ENCODE results near the gene POLD2. TPM values are rescaled to one million over a fixed set of nuclear protein-coding genes. Genes with fewer than 3 reads are reported as not detected.
A peak's percentile ranks its signal among the peaks of the same experiment; 100 is the strongest.

The POLD2 gene
- total RNA-seq, 1 experiment from 2014 or later: 149 TPM

DNA sequence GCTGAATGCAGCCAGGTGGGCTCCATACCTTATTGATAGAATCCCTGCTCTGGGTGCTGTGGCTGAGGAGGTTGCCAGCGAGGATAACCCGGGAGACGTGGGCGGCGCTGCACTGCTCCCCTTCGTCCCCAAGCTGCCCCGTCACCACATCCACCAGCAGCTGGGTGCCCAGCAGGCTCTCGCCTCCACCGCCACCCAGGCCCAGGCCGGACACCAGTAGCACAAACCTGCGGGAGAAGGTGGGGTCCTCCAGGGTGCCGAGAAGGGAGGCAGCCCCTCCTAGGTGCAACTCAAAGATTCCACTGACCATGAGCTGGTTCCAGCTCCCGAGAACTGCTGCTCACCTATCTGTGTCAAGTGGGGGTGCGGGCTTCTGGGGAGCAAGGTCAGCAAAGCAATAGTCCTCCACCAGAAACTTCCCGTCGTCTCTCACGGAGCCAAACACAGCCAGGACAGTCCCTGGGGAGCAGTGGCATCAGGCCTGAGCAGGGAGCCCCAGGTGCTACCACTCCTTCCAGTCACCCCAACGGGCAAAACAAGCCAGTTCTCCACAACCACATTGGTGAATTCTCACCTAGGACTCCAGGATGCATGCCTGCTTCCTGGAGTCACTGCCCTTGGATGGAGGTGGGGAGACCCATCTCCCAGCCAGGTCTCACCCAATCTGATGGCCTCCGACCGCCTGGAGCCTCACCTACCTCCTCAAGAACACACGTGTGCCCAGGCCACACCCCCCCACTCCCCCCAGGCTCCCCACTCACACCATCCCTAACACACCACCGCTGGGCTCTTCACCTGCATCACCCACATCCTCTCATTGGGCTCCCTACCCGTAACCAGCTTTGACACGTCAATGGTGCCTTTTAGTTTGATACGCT, 6.3 kb downstream of the POLD2 start:
- no peak overlapping the region for H3K4me3 ChIP-seq
- H3K9me3 ChIP-seq (replicated peaks): no peaks in the 10 kb centered on the region
- H3K27me3 ChIP-seq: no peaks in the 10 kb centered on the region
- peaks cover 2% of the 10 kb centered on the region; the same call in 1 of the 2 replicates for H3K4me1 ChIP-seq
- no peak for DNase-seq
- peaks cover 70% of the 10 kb centered on the region for H3K36me3 ChIP-seq
- no peak overlapping the region for H3K27ac ChIP-seq

DNA sequence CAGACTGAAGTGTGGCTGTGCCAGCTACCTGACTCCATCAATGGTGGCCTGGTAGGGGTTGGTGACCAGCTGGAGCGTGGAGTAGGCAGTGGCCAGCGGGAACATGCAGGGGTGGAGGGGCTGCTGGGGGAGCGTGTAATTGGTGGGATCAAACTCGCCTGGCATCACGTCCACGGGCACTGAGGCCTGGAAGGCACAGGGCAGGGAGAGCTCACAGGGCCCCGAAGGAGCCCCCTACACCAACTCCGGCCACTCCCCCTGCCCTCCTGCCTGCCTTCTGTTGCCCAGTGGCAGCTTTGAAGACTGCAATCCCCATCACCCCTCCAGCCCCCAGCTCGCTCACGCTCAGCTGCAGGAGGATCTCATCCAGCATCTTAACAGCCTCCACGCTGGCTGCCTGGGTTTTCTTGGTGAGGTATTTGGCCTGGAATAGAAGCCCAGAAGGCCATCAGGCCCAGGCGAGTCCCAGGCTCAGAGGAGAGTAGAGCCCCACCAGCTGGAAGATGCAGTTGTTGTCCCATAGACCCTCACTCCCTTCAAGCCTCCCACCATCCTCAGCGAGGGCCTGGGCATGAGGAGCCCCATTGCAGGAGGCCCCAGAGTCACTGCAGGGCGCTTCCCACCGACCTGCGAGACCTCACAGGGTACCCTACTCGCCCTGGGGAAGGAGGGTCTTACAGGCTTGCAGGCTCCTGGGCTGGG, 7.1 kb downstream of the POLD2 start:
- Histone ChIP-seq H3K36me3 (peaks cover 65% of the 10 kb centered on the region), H3K4me3 (no peak overlapping the region), H3K27ac (no peak overlapping the region), H3K27me3 (no peaks in the 10 kb centered on the region), H3K9me3 (replicated peaks) (no peaks in the 10 kb centered on the region), H3K4me1 (no peaks in the 10 kb centered on the region)
- DNase-seq: no peak

DNA sequence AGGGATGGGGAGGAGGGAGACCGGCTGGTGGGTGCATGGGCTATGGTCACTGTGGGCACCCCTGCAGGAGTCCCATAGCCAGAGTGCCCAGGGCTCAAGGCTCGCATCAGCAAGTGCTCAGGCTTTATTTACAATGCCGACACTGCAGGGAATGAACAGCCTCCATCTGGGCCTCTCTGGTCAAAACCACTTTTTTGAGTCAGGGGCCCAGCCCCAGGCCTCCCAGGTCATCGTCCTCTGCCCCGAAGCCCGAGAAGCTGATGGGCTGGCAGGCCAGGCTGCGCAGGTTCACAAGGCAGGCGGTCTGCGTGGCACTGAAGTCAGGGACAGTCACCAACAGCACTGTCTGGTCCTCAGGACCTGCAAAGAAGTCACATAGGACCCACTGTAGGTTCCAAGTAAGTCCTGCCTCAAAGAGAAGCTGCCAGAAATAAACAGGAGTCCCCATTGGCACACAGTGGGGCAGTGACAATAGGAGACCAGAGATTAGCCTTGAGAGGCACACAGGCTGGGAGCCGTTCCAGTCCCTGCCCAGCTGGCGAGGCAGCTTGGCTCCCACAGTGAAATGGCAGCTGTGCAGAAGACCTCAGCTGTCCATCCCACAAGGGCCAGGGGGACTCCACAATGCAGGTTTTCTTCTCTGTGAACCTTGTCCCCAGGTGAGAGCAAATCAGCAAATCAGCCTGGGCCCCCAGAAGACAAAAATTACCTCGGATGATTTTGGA, 8.6 kb downstream of the POLD2 start:
- H3K36me3 ChIP-seq: peaks cover 51% of the 10 kb centered on the region

DNA sequence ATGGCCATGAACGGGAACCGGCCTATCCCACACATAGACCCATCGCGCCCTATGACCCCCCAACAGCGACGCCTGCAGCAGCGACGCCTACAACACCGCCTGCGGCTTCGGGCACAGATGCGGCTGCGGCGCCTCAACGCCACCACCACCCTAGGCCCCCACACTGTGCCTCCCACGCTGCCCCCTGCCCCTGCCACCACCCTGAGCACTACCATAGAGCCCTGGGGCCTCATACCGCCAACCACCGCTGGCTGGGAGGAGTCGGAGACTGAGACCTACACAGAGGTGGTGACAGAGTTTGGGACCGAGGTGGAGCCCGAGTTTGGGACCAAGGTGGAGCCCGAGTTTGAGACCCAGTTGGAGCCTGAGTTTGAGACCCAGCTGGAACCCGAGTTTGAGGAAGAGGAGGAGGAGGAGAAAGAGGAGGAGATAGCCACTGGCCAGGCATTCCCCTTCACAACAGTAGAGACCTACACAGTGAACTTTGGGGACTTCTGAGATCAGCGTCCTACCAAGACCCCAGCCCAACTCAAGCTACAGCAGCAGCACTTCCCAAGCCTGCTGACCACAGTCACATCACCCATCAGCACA, 9.5 kb downstream of the POLD2 start:
- Histone ChIP-seq H3K4me1 (no peaks in the 10 kb centered on the region), H3K36me3 (peaks cover 55% of the 10 kb centered on the region), H3K27ac (no peak overlapping the region), H3K27me3 (no peaks in the 10 kb centered on the region), H3K9me3 (replicated peaks) (no peaks in the 10 kb centered on the region), H3K4me3 (no peak overlapping the region)
- no peak for DNase-seq

More for the DNA sequence above, 8.6 kb downstream of the POLD2 start:
- no peak overlapping the region for H3K4me3 ChIP-seq
- no peaks in the 10 kb centered on the region for H3K27me3 ChIP-seq
- no peaks in the 10 kb centered on the region for H3K4me1 ChIP-seq
- H3K9me3 ChIP-seq (replicated peaks): no peaks in the 10 kb centered on the region
- DNase-seq: peak in 1 of 2 experiments; percentile 40
- H3K27ac ChIP-seq: no peak overlapping the region

DNA sequence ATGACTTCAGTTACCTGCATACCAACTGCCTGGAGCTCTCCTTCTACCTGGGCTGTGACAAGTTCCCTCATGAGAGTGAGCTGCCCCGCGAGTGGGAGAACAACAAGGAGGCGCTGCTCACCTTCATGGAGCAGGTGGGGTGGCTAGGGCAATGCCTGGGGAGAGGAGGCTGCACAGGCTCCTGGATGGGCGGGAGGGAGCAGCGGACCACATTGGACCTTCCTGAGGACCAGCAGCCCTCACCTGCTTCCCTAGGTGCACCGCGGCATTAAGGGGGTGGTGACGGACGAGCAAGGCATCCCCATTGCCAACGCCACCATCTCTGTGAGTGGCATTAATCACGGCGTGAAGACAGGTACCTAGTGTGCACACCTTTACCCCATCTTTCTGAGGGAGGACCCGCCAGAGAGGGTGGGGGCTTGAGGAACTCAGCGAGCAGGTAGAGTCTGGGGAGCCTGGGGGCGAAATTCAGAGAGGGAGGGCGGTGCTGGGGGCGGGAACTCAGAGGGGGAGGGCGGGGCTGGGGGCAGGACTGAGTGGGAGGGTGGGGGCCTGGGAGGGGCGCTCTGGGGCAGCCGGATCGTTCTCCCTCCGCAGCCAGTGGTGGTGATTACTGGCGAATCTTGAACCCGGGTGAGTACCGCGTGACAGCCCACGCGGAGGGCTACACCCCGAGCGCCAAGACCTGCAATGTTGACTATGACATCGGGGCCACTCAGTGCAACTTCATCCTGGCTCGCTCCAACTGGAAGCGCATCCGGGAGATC, 10.2 kb downstream of the POLD2 start:
- H3K27me3 ChIP-seq: no peaks in the 10 kb centered on the region
- no peaks in the 10 kb centered on the region for H3K9me3 ChIP-seq (replicated peaks)
- H3K4me1 ChIP-seq: no peaks in the 10 kb centered on the region
- H3K27ac ChIP-seq: no peak overlapping the region
- peaks cover 55% of the 10 kb centered on the region for H3K36me3 ChIP-seq
- no peak overlapping the region for H3K4me3 ChIP-seq
- no peak for DNase-seq

DNA sequence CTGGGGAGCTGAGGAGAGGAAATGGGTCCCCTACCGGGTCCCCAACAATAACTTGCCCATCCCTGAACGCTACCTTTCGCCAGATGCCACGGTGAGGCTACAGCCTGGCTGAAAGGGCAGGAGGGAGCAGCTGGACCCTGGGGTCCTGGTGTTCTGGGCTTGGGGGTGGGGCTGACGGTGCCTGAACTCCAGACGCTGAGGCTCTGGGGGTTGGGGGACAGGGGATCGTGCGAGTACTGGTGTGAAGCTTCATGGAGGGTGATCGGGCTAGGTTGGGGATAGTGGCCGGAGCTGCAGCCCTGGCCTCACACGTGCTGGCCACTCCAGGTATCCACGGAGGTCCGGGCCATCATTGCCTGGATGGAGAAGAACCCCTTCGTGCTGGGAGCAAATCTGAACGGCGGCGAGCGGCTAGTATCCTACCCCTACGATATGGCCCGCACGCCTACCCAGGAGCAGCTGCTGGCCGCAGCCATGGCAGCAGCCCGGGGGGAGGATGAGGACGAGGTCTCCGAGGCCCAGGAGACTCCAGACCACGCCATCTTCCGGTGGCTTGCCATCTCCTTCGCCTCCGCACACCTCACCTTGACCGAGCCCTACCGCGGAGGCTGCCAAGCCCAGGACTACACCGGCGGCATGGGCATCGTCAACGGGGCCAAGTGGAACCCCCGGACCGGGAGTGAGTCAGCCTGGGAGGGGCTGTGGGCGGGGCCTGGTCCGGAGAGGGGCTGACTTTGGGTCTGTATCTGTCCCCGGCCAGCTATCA, 10.9 kb downstream of the POLD2 start:
- H3K4me3 ChIP-seq: no peak overlapping the region
- no peaks in the 10 kb centered on the region for H3K4me1 ChIP-seq
- peaks cover 50% of the 10 kb centered on the region for H3K36me3 ChIP-seq
- no peaks in the 10 kb centered on the region for H3K9me3 ChIP-seq (replicated peaks)
- no peaks in the 10 kb centered on the region for H3K27me3 ChIP-seq
- no peak for DNase-seq
- no peak overlapping the region for H3K27ac ChIP-seq

DNA sequence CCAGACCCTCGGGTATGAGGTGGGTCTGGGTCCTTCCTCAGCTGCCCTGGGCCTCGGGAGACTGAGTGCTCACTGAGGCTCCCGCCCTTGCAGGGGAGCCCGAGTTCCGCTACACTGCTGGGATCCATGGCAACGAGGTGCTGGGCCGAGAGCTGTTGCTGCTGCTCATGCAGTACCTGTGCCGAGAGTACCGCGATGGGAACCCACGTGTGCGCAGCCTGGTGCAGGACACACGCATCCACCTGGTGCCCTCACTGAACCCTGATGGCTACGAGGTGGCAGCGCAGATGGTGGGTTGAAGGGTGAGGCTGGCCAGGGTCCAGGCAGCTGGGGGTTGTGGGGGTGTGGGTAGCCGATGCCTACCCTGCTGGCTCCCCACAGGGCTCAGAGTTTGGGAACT, 11.6 kb downstream of the POLD2 start:
- Histone ChIP-seq H3K36me3 (peaks cover 43% of the 10 kb centered on the region), H3K27ac (no peak overlapping the region), H3K9me3 (replicated peaks) (no peaks in the 10 kb centered on the region), H3K4me3 (no peak overlapping the region), H3K27me3 (no peaks in the 10 kb centered on the region), H3K4me1 (no peaks in the 10 kb centered on the region)
- DNase-seq: no peak

DNA sequence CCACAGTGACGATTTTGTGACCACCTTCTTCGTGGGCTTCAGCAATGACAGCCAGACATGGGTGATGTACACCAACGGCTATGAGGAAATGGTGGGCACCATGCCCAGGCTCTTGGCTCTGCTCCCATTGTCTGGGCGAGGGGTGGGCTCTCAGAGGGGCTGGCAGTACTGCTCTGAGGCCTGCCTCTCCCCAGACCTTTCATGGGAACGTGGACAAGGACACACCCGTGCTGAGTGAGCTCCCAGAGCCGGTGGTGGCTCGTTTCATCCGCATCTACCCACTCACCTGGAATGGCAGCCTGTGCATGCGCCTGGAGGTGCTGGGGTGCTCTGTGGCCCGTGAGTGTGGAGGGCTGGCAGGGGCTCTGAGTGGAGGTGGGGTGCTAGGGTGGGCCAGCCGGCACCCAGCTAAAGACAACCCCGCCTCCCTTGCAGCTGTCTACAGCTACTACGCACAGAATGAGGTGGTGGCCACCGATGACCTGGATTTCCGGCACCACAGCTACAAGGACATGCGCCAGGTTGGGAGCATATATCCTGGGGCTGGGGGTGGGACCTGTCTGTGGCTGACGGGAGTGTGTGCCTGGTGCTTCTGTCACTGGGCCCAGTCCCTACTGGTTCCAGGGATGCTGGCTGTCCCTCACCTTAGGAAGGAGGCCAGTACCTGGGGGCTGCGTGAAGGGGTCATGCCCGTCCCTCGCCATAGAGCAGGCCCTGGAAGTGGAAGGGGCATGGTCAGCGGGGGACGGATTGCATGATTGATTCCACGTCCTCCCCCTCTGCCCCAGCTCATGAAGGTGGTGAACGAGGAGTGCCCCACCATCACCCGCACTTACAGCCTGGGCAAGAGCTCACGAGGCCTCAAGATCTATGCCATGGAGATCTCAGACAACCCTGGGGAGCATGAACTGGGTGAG, 12.4 kb downstream of the POLD2 start:
- H3K4me1 ChIP-seq: no peaks in the 10 kb centered on the region
- no peak for DNase-seq

DNA sequence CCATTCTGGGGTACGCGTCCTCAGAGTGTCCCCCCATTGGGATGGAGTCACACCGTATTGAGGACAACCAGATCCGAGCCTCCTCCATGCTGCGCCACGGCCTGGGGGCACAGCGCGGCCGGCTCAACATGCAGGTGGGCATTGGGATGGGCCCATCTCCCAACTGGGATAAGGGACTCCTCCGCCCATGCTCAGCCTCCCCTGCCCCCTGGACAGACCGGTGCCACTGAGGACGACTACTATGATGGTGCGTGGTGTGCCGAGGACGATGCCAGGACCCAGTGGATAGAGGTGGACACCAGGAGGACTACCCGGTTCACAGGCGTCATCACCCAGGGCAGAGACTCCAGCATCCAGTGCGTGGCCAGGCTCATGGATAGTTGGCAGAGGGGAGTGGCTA, 13.4 kb downstream of the POLD2 start:
- no peaks in the 10 kb centered on the region for H3K27me3 ChIP-seq
- no peaks in the 10 kb centered on the region for H3K9me3 ChIP-seq (replicated peaks)
- H3K4me3 ChIP-seq: no peak overlapping the region
- H3K27ac ChIP-seq: no peak overlapping the region
- DNase-seq: no peak
- peaks cover 29% of the 10 kb centered on the region for H3K36me3 ChIP-seq
- H3K4me1 ChIP-seq: no peaks in the 10 kb centered on the region; the same call in 1 of the 2 replicates

More for the DNA sequence above, 12.4 kb downstream of the POLD2 start:
- Histone ChIP-seq H3K4me3 (no peak overlapping the region), H3K9me3 (replicated peaks) (no peaks in the 10 kb centered on the region), H3K27ac (no peak overlapping the region), H3K36me3 (peaks cover 39% of the 10 kb centered on the region), H3K27me3 (no peaks in the 10 kb centered on the region)

DNA sequence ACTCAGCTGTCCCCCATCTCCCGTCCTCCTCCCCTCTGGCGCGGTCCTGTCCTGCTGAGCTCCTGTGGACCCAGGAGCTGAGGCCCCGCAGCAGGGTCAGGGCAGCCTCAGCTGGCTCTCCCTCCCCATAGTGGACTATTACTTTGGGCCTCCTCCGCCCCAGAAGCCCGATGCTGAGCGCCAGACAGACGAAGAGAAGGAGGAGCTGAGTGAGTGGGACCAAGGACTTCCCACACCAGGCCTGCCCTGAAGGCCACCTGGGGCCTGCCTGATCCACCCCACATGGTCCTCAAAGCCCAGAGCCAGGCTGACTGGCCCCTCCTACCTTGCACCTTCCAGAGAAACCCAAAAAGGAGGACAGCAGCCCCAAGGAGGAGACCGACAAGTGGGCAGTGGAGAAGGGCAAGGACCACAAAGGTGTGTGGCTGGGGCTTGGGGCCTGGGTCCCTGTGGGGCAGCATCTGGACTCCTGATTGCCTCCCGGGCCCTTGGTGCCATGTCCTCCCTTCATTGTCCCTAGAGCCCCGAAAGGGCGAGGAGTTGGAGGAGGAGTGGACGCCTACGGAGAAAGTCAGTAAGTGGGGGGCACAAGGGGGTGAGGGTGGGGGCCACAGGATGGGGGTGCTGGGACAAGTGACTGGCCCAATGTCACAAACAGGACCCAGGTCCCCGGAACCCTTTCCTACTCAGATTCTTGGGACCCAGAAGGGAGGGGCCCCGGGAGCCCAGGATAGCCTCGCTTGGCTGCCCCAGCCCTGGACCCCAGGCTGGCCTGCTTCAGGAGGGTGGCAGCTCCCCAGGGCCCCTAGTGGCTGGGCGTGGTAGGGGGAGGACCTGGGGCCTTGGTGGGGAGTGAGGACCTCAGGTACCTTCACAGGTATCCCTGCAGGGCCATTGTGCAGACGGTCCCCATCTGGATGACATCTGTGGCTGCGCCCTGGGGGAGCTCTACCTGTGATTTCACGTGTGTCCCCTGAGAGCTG, 14.3 kb downstream of the POLD2 start:
- no peaks in the 10 kb centered on the region for H3K9me3 ChIP-seq (replicated peaks)
- no peaks in the 10 kb centered on the region; the same call in 1 of the 2 replicates for H3K4me1 ChIP-seq
- no peak overlapping the region for H3K27ac ChIP-seq
- no peak for DNase-seq
- no peak overlapping the region for H3K4me3 ChIP-seq
- H3K36me3 ChIP-seq: peaks cover 20% of the 10 kb centered on the region
- no peaks in the 10 kb centered on the region for H3K27me3 ChIP-seq

DNA sequence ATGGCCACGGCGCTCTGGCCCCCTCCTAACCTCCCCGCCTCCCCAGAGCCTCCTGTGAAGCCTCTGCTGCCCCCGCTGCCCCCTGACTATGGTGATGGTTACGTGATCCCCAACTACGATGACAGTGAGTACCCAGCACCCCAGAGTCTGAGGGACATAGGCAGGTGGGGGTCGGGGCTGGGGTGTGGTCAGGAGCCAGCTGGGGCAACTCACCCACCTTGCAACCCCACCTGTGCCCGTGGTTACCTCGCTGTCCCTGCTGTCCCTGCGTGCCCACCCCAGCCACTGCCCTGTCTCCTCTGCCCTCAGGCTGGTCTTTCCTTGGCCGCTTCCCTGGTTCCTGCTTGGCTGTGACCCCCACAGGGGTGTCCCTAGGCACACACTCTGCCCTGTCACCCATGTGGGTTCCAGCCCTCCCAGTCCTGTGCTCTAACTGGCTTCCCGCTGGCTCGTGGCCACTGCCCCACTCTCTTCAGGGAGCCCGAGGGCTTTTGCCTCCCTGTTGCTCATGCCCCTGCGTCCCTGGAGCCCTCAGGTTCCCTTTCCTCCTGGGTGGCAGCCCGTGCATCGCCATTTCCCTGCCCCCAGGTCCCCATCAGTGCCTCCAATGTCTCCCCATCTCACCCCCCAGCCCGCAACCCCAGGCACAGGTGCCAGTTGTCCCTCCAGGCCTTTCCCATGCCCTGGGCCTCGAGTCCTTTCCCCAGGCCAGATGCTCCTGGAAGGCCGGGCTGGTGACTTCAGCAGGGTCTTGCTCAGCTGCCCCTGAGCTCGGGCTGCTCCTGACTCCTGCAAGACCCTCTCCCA, 15.2 kb downstream of the POLD2 start:
- H3K36me3 ChIP-seq: peaks cover 14% of the 10 kb centered on the region
- peaks cover 4% of the 10 kb centered on the region; the same call in 1 of the 2 replicates for H3K4me1 ChIP-seq
- no peak for DNase-seq

More for the DNA sequence above, 15.2 kb downstream of the POLD2 start:
- H3K4me3 ChIP-seq: no peak overlapping the region
- no peaks in the 10 kb centered on the region for H3K9me3 ChIP-seq (replicated peaks)
- H3K27ac ChIP-seq: no peak overlapping the region
- H3K27me3 ChIP-seq: no peaks in the 10 kb centered on the region
